NCI-H146 treated with DMSO at 0.1 percent for 48 hours (cell line): ENCODE results near the gene NEDD9.

Experiments used
- DNase-seq: peaks from one replicate; lab custom pipeline; 2025; ENCODE audit not compliant: unreplicated experiment; lab: John Stamatoyannopoulos, UW

The NEDD9 gene

DNA sequence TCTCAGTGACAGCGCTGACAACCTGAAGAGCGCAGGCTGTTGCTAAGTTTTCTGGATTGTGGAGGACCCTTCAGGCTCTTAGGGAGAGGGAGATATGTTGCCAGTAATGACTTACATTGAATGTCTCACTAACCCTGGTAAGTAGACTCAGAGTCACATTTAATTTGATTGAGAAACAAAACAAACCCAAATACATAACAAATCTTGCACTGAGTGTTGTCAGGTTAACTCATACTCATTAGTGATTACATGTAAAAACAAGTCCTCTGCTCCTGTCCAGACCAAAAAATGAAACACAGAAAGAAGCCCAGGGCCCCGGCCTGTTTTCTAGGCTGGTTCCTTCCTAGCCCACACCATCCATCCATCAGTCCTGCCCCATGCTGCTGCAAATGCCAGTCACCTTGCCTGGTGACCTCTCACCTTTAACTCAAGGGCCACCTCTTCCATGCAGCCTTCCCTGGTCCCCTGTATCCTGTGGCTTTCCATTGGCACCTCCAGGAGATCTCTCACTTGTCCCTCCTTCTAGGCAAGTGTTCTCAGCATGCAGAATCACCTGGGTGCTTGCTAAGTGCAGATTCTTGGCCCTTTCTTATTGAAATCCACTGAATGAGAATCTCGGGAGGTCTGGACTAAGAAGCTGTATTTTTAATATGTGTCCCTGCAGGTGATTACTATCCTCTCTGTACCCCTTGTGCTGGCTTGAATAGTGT lies 86.2 kb downstream of the NEDD9 start:
- no peak for DNase-seq

- DNase-seq = peak; percentile 2
Measured at GRCh38 chr6:11144393-11144851, 88.0 kb downstream of the NEDD9 start.

GRCh38 chr6:11143394-11144371 lies 88.8 kb downstream of the NEDD9 start:
- no peak for DNase-seq

GRCh38 chr6:11142296-11143027 lies 90.0 kb downstream of the NEDD9 start:
- no peak for DNase-seq

DNA sequence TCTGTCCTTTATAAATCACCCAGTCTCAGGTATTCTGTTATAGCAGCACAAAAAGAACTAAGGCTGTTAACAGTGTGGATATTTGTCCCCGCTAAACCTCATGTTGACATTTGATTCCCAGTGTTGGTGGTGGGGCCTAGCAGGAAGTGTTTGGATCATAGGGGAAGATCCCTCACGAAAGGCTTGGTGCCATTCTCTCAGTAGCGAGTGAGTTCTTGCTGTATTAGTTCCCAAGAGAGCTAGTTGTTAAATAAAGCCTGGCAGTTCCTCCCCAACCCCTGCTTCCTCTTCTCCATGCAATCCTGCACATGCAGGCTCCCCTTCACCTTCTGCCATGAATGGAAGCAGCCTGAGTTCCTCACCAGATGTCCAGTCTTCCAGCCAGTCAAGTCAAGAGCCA lies 91.2 kb downstream of the NEDD9 start:
- no peak for DNase-seq

- no peak for DNase-seq
Measured at GRCh38 chr6:11140056-11140455, 92.4 kb downstream of the NEDD9 start.

GRCh38 chr6:11139051-11139960 lies 93.2 kb downstream of the NEDD9 start:
- DNase-seq = no peak

DNA sequence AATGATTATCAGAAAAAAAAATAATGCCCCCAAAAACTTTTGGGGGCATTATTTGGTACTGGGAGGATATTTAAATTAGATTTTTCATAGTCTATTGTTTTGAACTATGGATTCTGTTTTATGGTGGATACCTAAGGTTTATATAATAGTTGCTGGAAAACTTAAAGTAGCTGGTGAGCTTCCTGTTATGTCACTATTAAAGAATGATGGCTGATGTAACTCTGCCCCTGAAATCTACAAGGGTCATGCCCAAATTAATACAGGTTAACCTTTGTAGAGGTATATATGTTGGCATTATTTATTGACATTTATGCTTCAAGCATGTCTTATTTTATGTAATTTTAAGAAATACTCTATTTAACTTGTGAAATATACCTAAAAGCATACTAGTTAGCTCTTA lies 95.7 kb downstream of the NEDD9 start:
- no peak for DNase-seq
